ENCODE results near the gene CYBRD1. TPM values are rescaled to one million over a fixed set of nuclear protein-coding genes. Genes with fewer than 3 reads are reported as not detected.

The CYBRD1 gene
- total RNA-seq, 1 donor from 2014 or later = 14.5 TPM

GRCh38 chr2:171571721-171572120 is 49.4 kb downstream of the CYBRD1 start:
- FAIRE-seq = no peak
- Histone ChIP-seq H3K4me3 (ENCODE audit: low read depth, low read length) (no peak overlapping the region), H3K27me3 (ENCODE audit: control insufficient read depth, insufficient read depth, low read length) (no peaks in the 10 kb centered on the region), H3K36me3 (ENCODE audit: control insufficient read depth, insufficient read depth, low read length) (no peaks in the 10 kb centered on the region)
- TF ChIP-seq CTCF (IDR thresholded peaks at IDR 0.05; ENCODE audit: insufficient read depth, low read length, severe bottlenecking) = no peak
- no peak for DNase-seq (ENCODE audit: low read depth)

- peak; percentile 51 for DNase-seq (ENCODE audit: low read depth)
- Histone ChIP-seq H3K36me3 (ENCODE audit: control insufficient read depth, insufficient read depth, low read length) (no peaks in the 10 kb centered on the region), H3K4me3 (ENCODE audit: low read depth, low read length) (no peak overlapping the region), H3K27me3 (ENCODE audit: control insufficient read depth, insufficient read depth, low read length) (no peaks in the 10 kb centered on the region)
- TF ChIP-seq CTCF (IDR thresholded peaks at IDR 0.05; ENCODE audit: insufficient read depth, low read length, severe bottlenecking) = peak; percentile 92
- FAIRE-seq = no peak
Observed at GRCh38 chr2:171574149-171574795, 52.0 kb downstream of the CYBRD1 start.

- no peak overlapping the region for H3K4me3 ChIP-seq (ENCODE audit: low read depth, low read length)
- FAIRE-seq = no peak
- no peak for DNase-seq (ENCODE audit: low read depth)
- TF ChIP-seq CTCF (IDR thresholded peaks at IDR 0.05; ENCODE audit: insufficient read depth, low read length, severe bottlenecking) = no peak
- no peaks in the 10 kb centered on the region for H3K27me3 ChIP-seq (ENCODE audit: control insufficient read depth, insufficient read depth, low read length)
- no peaks in the 10 kb centered on the region for H3K36me3 ChIP-seq (ENCODE audit: control insufficient read depth, insufficient read depth, low read length)
Observed at GRCh38 chr2:171575606-171576005, 53.3 kb downstream of the CYBRD1 start.

GRCh38 chr2:171578127-171578803 is 56.0 kb downstream of the CYBRD1 start:
- H3K36me3 ChIP-seq (ENCODE audit: control insufficient read depth, insufficient read depth, low read length) = no peaks in the 10 kb centered on the region
- no peak for DNase-seq (ENCODE audit: low read depth)
- no peak for FAIRE-seq
- H3K27me3 ChIP-seq (ENCODE audit: control insufficient read depth, insufficient read depth, low read length) = no peaks in the 10 kb centered on the region
- TF ChIP-seq CTCF (IDR thresholded peaks at IDR 0.05; ENCODE audit: insufficient read depth, low read length, severe bottlenecking) = no peak
- H3K4me3 ChIP-seq (ENCODE audit: low read depth, low read length) = no peak overlapping the region

GRCh38 chr2:171579481-171579880 is 57.2 kb downstream of the CYBRD1 start:
- peak; percentile 92 for DNase-seq (ENCODE audit: low read depth)
- peak; percentile 96 for FAIRE-seq
- no peak for TF ChIP-seq CTCF (IDR thresholded peaks at IDR 0.05; ENCODE audit: insufficient read depth, low read length, severe bottlenecking)

More at GRCh38 chr2:171579481-171579880, 57.2 kb downstream of the CYBRD1 start:
- Histone ChIP-seq H3K4me3 (ENCODE audit: low read depth, low read length) (no peak overlapping the region), H3K27me3 (ENCODE audit: control insufficient read depth, insufficient read depth, low read length) (no peaks in the 10 kb centered on the region), H3K36me3 (ENCODE audit: control insufficient read depth, insufficient read depth, low read length) (no peaks in the 10 kb centered on the region)

All from bronchial epithelial cell (primary cell).